Skeletal muscle tissue (tissue), 4 donors: Measurements from ENCODE around the gene PLCB4. TPM values are rescaled to one million over a fixed set of nuclear protein-coding genes. Genes with fewer than 3 reads are reported as not detected.

ENCODE experiments used
- H3K27ac ChIP-seq: one replicate; pipeline ENCODE4 v1.7.0; 2013; ENCODE audit warnings: mild to moderate bottlenecking, low read depth, low read length, inconsistent platforms
- H3K27me3 ChIP-seq, 3 donors: one replicate each; pipeline ENCODE4 v1.7.0; 2013; ENCODE audit warnings: low read length in 3 of 3; ENCODE audit not compliant: control insufficient read depth in 3 of 3, insufficient read depth in 3 of 3
- H3K36me3 ChIP-seq, 3 donors: one replicate each; pipeline ENCODE4 v1.7.0; 2013; ENCODE audit warnings: low read length in 3 of 3; ENCODE audit not compliant: control insufficient read depth in 3 of 3, insufficient read depth in 3 of 3
- H3K4me1 ChIP-seq, 3 donors: one replicate each; pipeline ENCODE4 v1.7.0; 2013; ENCODE audit warnings: low read length in 3 of 3, mild to moderate bottlenecking in 3 of 3; ENCODE audit not compliant: control insufficient read depth in 3 of 3, insufficient read depth in 3 of 3
- H3K4me3 ChIP-seq, 3 donors: one replicate each; pipeline ENCODE4 v1.7.0; 2013; ENCODE audit warnings: low read length in 3 of 3
- H3K9ac ChIP-seq, 3 donors: one replicate each; pipeline ENCODE4 v1.7.0; 2013; ENCODE audit warnings: low read length in 3 of 3, mild to moderate bottlenecking in 3 of 3, moderate library complexity in 2 of 3, low read depth in 1 of 3
- H3K9me3 ChIP-seq, 3 donors: one replicate each; pipeline ENCODE4 v1.7.0; 2013; ENCODE audit warnings: low read length in 3 of 3; ENCODE audit not compliant: control insufficient read depth in 3 of 3
- total RNA-seq: library from RNA; depleted of rRNA; stranded (reverse); fragments of >200 nt; gene quantifications from one replicate; pipeline ENCODE4 v1.2.3, GENCODE V29; 2014
- donor health status: Osteomylitis.

PLCB4 gene
- total RNA-seq, 1 donor from 2014 or later: 6.3 TPM

GRCh38 chr20:9485614-9486340 is 416.9 kb downstream of the PLCB4 start:
- H3K9ac ChIP-seq: no peak overlapping the region
- H3K27me3 ChIP-seq: no peaks in the 10 kb centered on the region
- no peaks in the 10 kb centered on the region for H3K36me3 ChIP-seq

GRCh38 chr20:9487231-9487630 is 418.3 kb downstream of the PLCB4 start:
- Histone ChIP-seq H3K27ac (no peak overlapping the region), H3K9ac (no peak overlapping the region), H3K4me3 (no peak overlapping the region), H3K9me3 (no peaks in the 10 kb centered on the region), H3K4me1 (no peaks in the 10 kb centered on the region), H3K36me3 (no peaks in the 10 kb centered on the region), H3K27me3 (no peaks in the 10 kb centered on the region)

More at GRCh38 chr20:9485614-9486340, 416.9 kb downstream of the PLCB4 start:
- no peak overlapping the region for H3K4me3 ChIP-seq
- no peaks in the 10 kb centered on the region for H3K9me3 ChIP-seq
- no peak overlapping the region for H3K27ac ChIP-seq
- H3K4me1 ChIP-seq: no peaks in the 10 kb centered on the region

- Histone ChIP-seq H3K4me3 (no peak overlapping the region), H3K36me3 (no peaks in the 10 kb centered on the region), H3K9me3 (no peaks in the 10 kb centered on the region), H3K27ac (no peak overlapping the region), H3K4me1 (no peaks in the 10 kb centered on the region), H3K27me3 (no peaks in the 10 kb centered on the region), H3K9ac (no peak overlapping the region)
These were observed 419.2 kb downstream of the PLCB4 start for GRCh38 chr20:9488063-9488462.

- Histone ChIP-seq H3K9me3 (no peaks in the 10 kb centered on the region), H3K4me1 (no peaks in the 10 kb centered on the region)
These were observed 421.3 kb downstream of the PLCB4 start for GRCh38 chr20:9490161-9490560.

GRCh38 chr20:9490631-9491030 is 421.7 kb downstream of the PLCB4 start:
- Histone ChIP-seq H3K9ac (no peak overlapping the region), H3K9me3 (no peaks in the 10 kb centered on the region), H3K4me1 (no peaks in the 10 kb centered on the region), H3K27ac (no peak overlapping the region), H3K27me3 (no peaks in the 10 kb centered on the region), H3K4me3 (no peak overlapping the region), H3K36me3 (no peaks in the 10 kb centered on the region)

More at GRCh38 chr20:9490161-9490560, 421.3 kb downstream of the PLCB4 start:
- no peaks in the 10 kb centered on the region for H3K36me3 ChIP-seq
- H3K4me3 ChIP-seq: no peak overlapping the region
- no peak overlapping the region for H3K27ac ChIP-seq
- H3K9ac ChIP-seq: no peak overlapping the region
- no peaks in the 10 kb centered on the region for H3K27me3 ChIP-seq

GRCh38 chr20:9491324-9491723 is 422.4 kb downstream of the PLCB4 start:
- Histone ChIP-seq H3K9me3 (no peaks in the 10 kb centered on the region), H3K36me3 (no peaks in the 10 kb centered on the region), H3K4me3 (no peak overlapping the region), H3K27me3 (no peaks in the 10 kb centered on the region), H3K4me1 (no peaks in the 10 kb centered on the region), H3K9ac (no peak overlapping the region), H3K27ac (no peak overlapping the region)

GRCh38 chr20:9492067-9492466 is 423.2 kb downstream of the PLCB4 start:
- no peaks in the 10 kb centered on the region for H3K4me1 ChIP-seq
- H3K36me3 ChIP-seq: no peaks in the 10 kb centered on the region
- H3K4me3 ChIP-seq: no peak overlapping the region
- no peaks in the 10 kb centered on the region for H3K27me3 ChIP-seq
- no peak overlapping the region for H3K9ac ChIP-seq
- no peaks in the 10 kb centered on the region for H3K9me3 ChIP-seq
- no peak overlapping the region for H3K27ac ChIP-seq

- H3K27ac ChIP-seq: no peak overlapping the region
- H3K9ac ChIP-seq: no peak overlapping the region
- no peaks in the 10 kb centered on the region for H3K4me1 ChIP-seq
- H3K27me3 ChIP-seq: no peaks in the 10 kb centered on the region
- no peaks in the 10 kb centered on the region for H3K9me3 ChIP-seq
- H3K4me3 ChIP-seq: no peak overlapping the region
- no peaks in the 10 kb centered on the region for H3K36me3 ChIP-seq
These were observed 424.9 kb downstream of the PLCB4 start for GRCh38 chr20:9493803-9494202.

- no peaks in the 10 kb centered on the region for H3K9me3 ChIP-seq
- H3K9ac ChIP-seq: no peak overlapping the region
- no peaks in the 10 kb centered on the region for H3K27me3 ChIP-seq
- H3K36me3 ChIP-seq: no peaks in the 10 kb centered on the region
- H3K4me1 ChIP-seq: no peaks in the 10 kb centered on the region
- no peak overlapping the region for H3K4me3 ChIP-seq
- H3K27ac ChIP-seq: no peak overlapping the region
These were observed 426.8 kb downstream of the PLCB4 start for GRCh38 chr20:9495701-9496100.

GRCh38 chr20:9496155-9496554 is 427.3 kb downstream of the PLCB4 start:
- Histone ChIP-seq H3K36me3 (no peaks in the 10 kb centered on the region), H3K27me3 (no peaks in the 10 kb centered on the region), H3K4me1 (no peaks in the 10 kb centered on the region), H3K9ac (no peak overlapping the region), H3K9me3 (no peaks in the 10 kb centered on the region), H3K27ac (no peak overlapping the region), H3K4me3 (no peak overlapping the region)
